SJSA1 (cell line): ENCODE results near the gene EEF1A2. TPM values are rescaled to one million over a fixed set of nuclear protein-coding genes. Genes with fewer than 3 reads are reported as not detected.

Experiments used
- DNase-seq, 2 experiments: peaks; one replicate each; pipeline ENCODE4 v3.0.0-alpha.2; 2015 to 2020; ENCODE audit warnings: low spot score in 2 of 2, low read depth in 1 of 2
- H3K27ac ChIP-seq: fragments of 250-450 bp; sonication (Bioruptor Pico); 2 replicates; pipeline ENCODE4 v1.5.1; 2020; ENCODE audit warnings: mild to moderate bottlenecking, moderate library complexity
- H3K27me3 ChIP-seq: fragments of 250-450 bp; sonication (Bioruptor Pico); replicated peaks from 2 replicates; pipeline ENCODE4 v1.5.1; 2020; ENCODE audit warnings: mild to moderate bottlenecking, moderate library complexity
- H3K36me3 ChIP-seq: fragments of 250-450 bp; sonication (Bioruptor Pico); 2 replicates; pipeline ENCODE4 v1.5.1; 2020; ENCODE audit warnings: mild to moderate bottlenecking
- H3K4me1 ChIP-seq: fragments of 250-450 bp; sonication (Bioruptor Pico); replicated peaks from 2 replicates; pipeline ENCODE4 v1.6.1; 2021; ENCODE audit warnings: mild to moderate bottlenecking
- H3K4me3 ChIP-seq: fragments of 250-450 bp; sonication (Bioruptor Pico); 2 replicates; pipeline ENCODE4 v1.5.1; 2020; ENCODE audit warnings: mild to moderate bottlenecking
- H3K9me3 ChIP-seq: fragments of 250-450 bp; sonication (Bioruptor Pico); replicated peaks from 2 replicates; pipeline ENCODE4 v1.5.1; 2020; ENCODE audit warnings: mild to moderate bottlenecking
- total RNA-seq: library from RNA; depleted of rRNA; stranded (reverse); fragments of >200 nt; shearing (Covaris generic); gene quantifications from 2 replicates; pipeline ENCODE4 v1.2.3, GENCODE V29; 2014

EEF1A2 gene
- total RNA-seq, 1 experiment from 2014 or later = 13.0 TPM

DNA sequence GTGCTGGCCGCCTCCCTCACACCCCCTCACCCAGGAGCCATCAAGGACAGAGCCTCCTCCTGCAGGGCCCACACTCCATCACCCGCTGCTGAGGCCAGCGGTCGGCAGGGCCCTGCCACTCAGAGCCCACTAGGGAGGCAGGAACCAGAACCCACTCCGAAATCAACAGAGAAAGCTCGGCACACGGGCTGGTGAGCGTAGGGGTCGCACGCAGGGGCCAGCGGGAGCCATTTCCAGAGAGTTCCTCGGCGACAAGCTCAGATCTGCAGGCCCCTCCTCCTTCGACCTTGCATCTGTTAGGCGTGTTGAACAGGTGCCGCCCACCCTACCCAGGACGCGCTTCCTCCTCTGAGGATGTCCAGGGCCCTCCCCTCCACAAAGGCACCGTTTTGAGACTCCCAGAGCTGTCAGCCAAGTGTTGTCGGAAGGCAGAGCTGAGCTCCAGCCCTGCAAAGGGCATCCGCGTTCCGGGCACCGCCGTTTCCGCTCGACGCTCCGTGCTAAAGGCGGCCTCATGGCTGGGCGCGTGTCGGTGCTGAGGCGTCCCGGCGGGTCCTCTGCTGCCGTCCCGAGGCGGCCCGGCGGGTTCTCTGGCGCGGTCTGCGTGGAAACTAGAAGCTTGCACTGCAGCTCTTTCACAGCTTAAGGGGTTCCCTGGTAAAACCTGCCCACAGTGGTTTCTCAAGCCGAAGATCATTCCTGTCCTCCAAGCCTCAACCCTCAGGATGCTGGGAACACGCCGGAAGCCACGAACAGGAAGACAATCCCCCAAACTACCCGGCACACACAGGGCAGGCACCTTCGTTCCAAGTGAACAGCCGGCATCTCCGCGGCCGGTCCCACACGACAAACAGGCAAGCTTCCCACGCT, 33.3 kb downstream of the EEF1A2 start:
- H3K4me1 ChIP-seq = no peaks in the 10 kb centered on the region
- H3K9me3 ChIP-seq = no peaks in the 10 kb centered on the region
- no peak overlapping the region for H3K27ac ChIP-seq
- peaks cover 91% of the 10 kb centered on the region for H3K27me3 ChIP-seq
- H3K36me3 ChIP-seq = no peaks in the 10 kb centered on the region
- no peak for DNase-seq
- no peak overlapping the region for H3K4me3 ChIP-seq

DNA sequence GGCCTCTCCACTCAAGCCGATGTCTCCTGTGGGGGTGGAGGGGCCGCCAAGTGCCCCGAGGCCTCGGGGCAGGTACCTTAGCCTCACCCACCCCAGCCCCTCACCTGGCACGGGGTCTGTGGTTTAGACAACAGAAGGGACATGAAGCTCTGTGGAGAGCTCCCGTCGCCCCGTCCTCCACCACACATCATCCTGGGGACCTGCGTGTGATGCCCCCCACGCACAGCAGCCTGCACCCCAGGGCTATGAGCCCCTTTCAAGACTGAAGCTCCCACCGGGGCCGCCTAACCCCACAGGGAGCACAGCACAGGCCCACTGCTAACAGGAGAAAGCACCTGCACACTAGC, 34.6 kb downstream of the EEF1A2 start:
- H3K27ac ChIP-seq = no peak overlapping the region
- H3K36me3 ChIP-seq = no peaks in the 10 kb centered on the region
- no peak overlapping the region for H3K4me3 ChIP-seq
- H3K9me3 ChIP-seq = no peaks in the 10 kb centered on the region
- H3K27me3 ChIP-seq = peaks cover 87% of the 10 kb centered on the region
- no peaks in the 10 kb centered on the region for H3K4me1 ChIP-seq
- no peak for DNase-seq

DNA sequence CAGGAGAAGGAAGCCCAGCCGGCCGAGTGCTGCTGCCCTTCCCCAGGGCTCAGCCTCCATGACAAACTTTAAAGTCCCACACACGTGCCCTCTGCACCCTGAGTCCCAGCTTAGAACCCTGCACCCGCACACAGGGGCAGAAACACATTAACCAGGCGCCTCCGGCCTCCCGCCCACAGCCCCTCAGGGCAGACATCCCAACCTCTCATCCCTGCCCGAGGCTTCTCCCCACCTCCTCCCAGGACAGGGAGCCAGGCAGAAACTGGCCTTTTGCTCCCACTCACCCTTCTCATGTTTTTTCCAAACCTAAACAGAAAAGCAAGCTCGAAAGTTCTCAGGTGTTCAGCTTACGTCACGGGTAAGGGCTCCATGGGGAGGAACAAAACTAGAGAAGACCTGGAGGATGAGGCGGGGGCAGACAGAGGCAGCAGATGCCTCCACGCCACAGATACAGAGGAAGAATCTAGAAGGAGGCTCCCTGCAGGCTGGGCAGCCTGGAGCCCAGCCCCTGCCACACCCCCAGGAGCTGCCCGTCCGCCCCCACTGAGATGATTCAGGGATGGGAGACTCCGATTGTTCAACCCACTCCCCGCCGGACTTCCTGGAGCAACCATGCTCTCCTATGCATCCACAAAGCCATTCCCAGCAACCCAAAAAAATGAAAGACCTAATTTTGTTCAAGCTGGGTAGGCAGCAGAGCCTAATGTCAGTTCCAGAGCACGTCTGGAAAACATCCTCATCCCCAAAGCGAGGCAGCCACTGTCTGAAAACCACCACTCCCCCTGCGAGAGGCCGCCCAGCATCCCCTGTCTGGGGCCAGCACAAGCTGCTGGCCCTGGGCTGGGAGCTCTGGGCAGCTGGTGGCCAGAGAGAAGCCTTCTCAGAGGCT, 35.2 kb downstream of the EEF1A2 start:
- no peaks in the 10 kb centered on the region for H3K36me3 ChIP-seq
- H3K9me3 ChIP-seq = no peaks in the 10 kb centered on the region
- no peak overlapping the region for H3K27ac ChIP-seq
- H3K27me3 ChIP-seq = peaks cover 85% of the 10 kb centered on the region
- DNase-seq = no peak
- no peak overlapping the region for H3K4me3 ChIP-seq
- H3K4me1 ChIP-seq = no peaks in the 10 kb centered on the region

DNA sequence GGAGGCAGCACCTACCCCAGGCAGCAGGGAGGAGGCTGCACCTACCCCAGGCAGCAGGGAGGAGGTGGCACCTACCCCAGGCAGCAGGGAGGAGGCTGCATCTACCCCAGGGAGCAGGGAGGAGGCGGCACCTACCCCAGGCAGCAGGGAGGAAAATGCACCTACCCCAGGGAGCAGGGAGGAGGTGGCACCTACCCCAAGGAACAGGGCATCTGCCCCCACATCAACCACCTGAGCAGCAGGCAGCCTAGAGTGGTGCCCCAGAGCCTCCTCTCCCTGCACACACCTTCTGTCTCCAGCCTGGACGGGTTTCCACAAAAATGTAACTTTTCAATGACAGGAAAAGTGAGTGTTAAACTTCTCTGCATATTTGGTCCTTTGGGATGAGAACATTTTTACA, 36.6 kb downstream of the EEF1A2 start:
- no peaks in the 10 kb centered on the region for H3K4me1 ChIP-seq
- H3K36me3 ChIP-seq = no peaks in the 10 kb centered on the region
- DNase-seq = no peak
- no peak overlapping the region for H3K4me3 ChIP-seq
- no peak overlapping the region for H3K27ac ChIP-seq
- peaks cover 83% of the 10 kb centered on the region for H3K27me3 ChIP-seq
- H3K9me3 ChIP-seq = no peaks in the 10 kb centered on the region

- Histone ChIP-seq H3K27ac (no peak overlapping the region), H3K36me3 (no peaks in the 10 kb centered on the region), H3K9me3 (no peaks in the 10 kb centered on the region), H3K4me3 (no peak overlapping the region), H3K27me3 (peaks cover 83% of the 10 kb centered on the region), H3K4me1 (no peaks in the 10 kb centered on the region)
- DNase-seq = no peak
These were observed 37.6 kb downstream of the EEF1A2 start for GRCh38 chr20:63461104-63461763.

- no peaks in the 10 kb centered on the region for H3K9me3 ChIP-seq
- H3K36me3 ChIP-seq = no peaks in the 10 kb centered on the region
- DNase-seq = no peak
- no peak overlapping the region for H3K4me3 ChIP-seq
- no peak overlapping the region for H3K27ac ChIP-seq
- peaks cover 3% of the 10 kb centered on the region for H3K4me1 ChIP-seq
- peaks cover 77% of the 10 kb centered on the region for H3K27me3 ChIP-seq
These were observed 39.9 kb downstream of the EEF1A2 start for GRCh38 chr20:63459070-63459380.

DNA sequence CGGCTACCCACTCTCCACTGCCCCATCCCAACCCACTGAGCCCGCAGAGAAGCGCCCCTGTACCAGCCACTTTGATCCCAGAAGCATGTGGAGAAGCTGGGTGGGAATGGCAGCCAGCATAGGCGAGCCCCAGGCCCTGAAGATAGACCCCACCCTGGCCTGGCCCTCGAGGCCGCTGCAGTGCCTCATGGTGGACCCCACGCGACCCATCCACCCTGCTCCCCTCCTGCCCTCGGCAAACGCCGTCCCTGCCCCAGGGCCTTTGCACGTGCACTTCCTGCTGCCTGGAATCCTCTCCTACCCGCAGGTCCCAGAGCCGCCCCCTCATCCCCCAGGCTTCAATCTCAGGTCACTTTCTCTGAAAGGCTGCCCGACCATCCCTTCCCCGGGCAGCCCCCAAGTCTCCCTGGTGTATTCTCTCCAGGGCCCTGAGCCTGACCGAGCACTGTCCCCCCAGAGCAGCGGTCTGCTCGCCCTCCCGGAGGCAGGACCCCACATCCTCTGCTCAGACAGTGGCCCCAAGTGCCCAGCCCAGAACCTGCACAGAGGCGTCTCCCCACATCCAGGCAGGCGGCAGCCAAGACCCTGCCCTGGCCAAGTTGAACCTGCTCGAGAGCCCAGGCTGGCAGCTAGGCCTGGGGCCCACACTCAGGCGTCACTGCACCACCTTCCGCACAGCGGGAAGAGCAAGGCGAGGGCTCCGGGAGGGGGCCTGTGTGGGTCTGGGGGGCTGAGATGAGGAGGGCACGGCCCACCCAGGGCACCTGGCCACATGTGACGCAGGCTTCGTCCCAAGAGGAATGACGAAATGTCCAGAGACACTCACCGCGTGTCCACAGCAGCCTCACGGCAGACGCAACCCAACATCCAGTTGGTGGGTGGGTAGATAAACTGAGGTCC, 40.5 kb downstream of the EEF1A2 start:
- Histone ChIP-seq H3K4me1 (peaks cover 3% of the 10 kb centered on the region), H3K27ac (no peak overlapping the region), H3K27me3 (peaks cover 77% of the 10 kb centered on the region), H3K4me3 (no peak overlapping the region), H3K9me3 (no peaks in the 10 kb centered on the region), H3K36me3 (no peaks in the 10 kb centered on the region)
- no peak for DNase-seq

DNA sequence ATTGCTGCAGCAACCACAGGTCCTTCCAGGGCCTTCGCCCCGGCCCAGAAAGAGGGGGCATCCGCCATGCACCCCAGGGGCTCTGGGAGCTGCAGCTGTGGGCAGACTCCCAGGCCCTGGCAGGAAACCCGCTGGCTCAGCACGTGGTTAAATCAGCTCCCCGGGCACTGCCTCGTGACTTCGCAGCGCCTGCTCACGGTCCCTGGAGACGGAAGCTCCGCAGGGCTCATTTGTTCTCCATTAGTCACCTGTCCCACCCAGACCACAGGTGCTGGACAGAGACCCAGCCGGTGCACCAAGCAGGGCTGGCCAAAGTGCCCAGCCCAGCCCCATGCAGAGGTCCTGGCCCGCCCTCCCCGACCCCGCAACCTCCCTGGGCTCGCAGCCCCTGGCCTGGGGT, 41.1 kb downstream of the EEF1A2 start:
- Histone ChIP-seq H3K36me3 (no peaks in the 10 kb centered on the region), H3K27ac (no peak overlapping the region), H3K27me3 (peaks cover 76% of the 10 kb centered on the region), H3K9me3 (no peaks in the 10 kb centered on the region), H3K4me3 (no peak overlapping the region), H3K4me1 (peaks cover 3% of the 10 kb centered on the region)
- DNase-seq = no peak

- no peak for DNase-seq
- Histone ChIP-seq H3K27ac (no peak overlapping the region), H3K36me3 (no peaks in the 10 kb centered on the region), H3K4me3 (no peak overlapping the region), H3K4me1 (peaks cover 3% of the 10 kb centered on the region), H3K9me3 (no peaks in the 10 kb centered on the region), H3K27me3 (peaks cover 82% of the 10 kb centered on the region)
These were observed 42.2 kb downstream of the EEF1A2 start for GRCh38 chr20:63456429-63457284.

DNA sequence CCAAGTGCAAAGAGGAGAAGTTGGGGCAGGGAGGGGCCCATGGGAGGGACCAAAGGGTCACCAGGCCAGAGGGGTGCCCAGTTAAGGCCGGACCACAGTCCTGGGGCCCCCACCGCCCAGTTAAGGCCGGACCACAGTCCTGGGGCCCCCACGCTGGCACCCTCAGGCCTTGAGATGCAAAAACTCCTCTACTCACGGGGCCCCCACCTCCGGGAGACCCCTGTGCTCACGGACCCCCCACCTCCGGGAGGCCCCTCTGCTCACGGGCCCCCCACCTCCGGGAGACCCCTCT, 43.4 kb downstream of the EEF1A2 start:
- H3K36me3 ChIP-seq = no peaks in the 10 kb centered on the region
- no peaks in the 10 kb centered on the region for H3K9me3 ChIP-seq
- H3K4me1 ChIP-seq = peaks cover 3% of the 10 kb centered on the region
- no peak overlapping the region for H3K27ac ChIP-seq
- H3K27me3 ChIP-seq = peaks cover 73% of the 10 kb centered on the region
- DNase-seq = no peak
- H3K4me3 ChIP-seq = no peak overlapping the region

- DNase-seq = no peak
- Histone ChIP-seq H3K36me3 (no peaks in the 10 kb centered on the region), H3K27me3 (peaks cover 69% of the 10 kb centered on the region), H3K4me3 (no peak overlapping the region), H3K9me3 (no peaks in the 10 kb centered on the region), H3K4me1 (peaks cover 3% of the 10 kb centered on the region), H3K27ac (no peak overlapping the region)
These were observed 43.9 kb downstream of the EEF1A2 start for GRCh38 chr20:63454731-63455567.
